ENCODE results near the gene NCAM1.

The NCAM1 gene

GRCh38 chr11:112932593-112932992, 28.6 kb upstream of the NCAM1 start:
- no peak for DNase-seq (ENCODE audit: low read depth)
- H3K4me3 ChIP-seq (ENCODE audit: low read depth, low read length), result no peak overlapping the region
- no peak for TF ChIP-seq CTCF (IDR thresholded peaks at IDR 0.05; ENCODE audit: control insufficient read depth, extremely low read depth, insufficient read depth)

- no peak overlapping the region for H3K4me3 ChIP-seq (ENCODE audit: low read depth, low read length)
- no peak for TF ChIP-seq CTCF (IDR thresholded peaks at IDR 0.05; ENCODE audit: control insufficient read depth, extremely low read depth, insufficient read depth)
- no peak for DNase-seq (ENCODE audit: low read depth)
These were observed 27.2 kb upstream of the NCAM1 start for GRCh38 chr11:112933970-112934369.

GRCh38 chr11:112941104-112941503, 20.1 kb upstream of the NCAM1 start:
- TF ChIP-seq CTCF (IDR thresholded peaks at IDR 0.05; ENCODE audit: control insufficient read depth, extremely low read depth, insufficient read depth), result no peak
- H3K4me3 ChIP-seq (ENCODE audit: low read depth, low read length), result no peak overlapping the region
- no peak for DNase-seq (ENCODE audit: low read depth)

GRCh38 chr11:112942966-112943643, 18.1 kb upstream of the NCAM1 start:
- TF ChIP-seq CTCF (IDR thresholded peaks at IDR 0.05; ENCODE audit: control insufficient read depth, extremely low read depth, insufficient read depth), result no peak
- H3K4me3 ChIP-seq (ENCODE audit: low read depth, low read length), result no peak overlapping the region
- no peak for DNase-seq (ENCODE audit: low read depth)

- DNase-seq (ENCODE audit: low read depth), result no peak
- no peak for TF ChIP-seq CTCF (IDR thresholded peaks at IDR 0.05; ENCODE audit: control insufficient read depth, extremely low read depth, insufficient read depth)
- H3K4me3 ChIP-seq (ENCODE audit: low read depth, low read length), result no peak overlapping the region
These were observed 14.4 kb upstream of the NCAM1 start for GRCh38 chr11:112946866-112947265.

- no peak for TF ChIP-seq CTCF (IDR thresholded peaks at IDR 0.05; ENCODE audit: control insufficient read depth, extremely low read depth, insufficient read depth)
- no peak for DNase-seq (ENCODE audit: low read depth)
- no peak overlapping the region for H3K4me3 ChIP-seq (ENCODE audit: low read depth, low read length)
These were observed 11.2 kb upstream of the NCAM1 start for GRCh38 chr11:112949781-112950575.
